HG02623 (cell line): Measurements from ENCODE around the gene ADCYAP1.

ENCODE experiments used
- ATAC-seq: cut with Tn5 transposase; IDR thresholded peaks from one replicate; pipeline ENCODE4 v1.9.1; 2021; ENCODE audit warnings: moderate library complexity; ENCODE audit not compliant: unreplicated experiment

ADCYAP1 gene

DNA sequence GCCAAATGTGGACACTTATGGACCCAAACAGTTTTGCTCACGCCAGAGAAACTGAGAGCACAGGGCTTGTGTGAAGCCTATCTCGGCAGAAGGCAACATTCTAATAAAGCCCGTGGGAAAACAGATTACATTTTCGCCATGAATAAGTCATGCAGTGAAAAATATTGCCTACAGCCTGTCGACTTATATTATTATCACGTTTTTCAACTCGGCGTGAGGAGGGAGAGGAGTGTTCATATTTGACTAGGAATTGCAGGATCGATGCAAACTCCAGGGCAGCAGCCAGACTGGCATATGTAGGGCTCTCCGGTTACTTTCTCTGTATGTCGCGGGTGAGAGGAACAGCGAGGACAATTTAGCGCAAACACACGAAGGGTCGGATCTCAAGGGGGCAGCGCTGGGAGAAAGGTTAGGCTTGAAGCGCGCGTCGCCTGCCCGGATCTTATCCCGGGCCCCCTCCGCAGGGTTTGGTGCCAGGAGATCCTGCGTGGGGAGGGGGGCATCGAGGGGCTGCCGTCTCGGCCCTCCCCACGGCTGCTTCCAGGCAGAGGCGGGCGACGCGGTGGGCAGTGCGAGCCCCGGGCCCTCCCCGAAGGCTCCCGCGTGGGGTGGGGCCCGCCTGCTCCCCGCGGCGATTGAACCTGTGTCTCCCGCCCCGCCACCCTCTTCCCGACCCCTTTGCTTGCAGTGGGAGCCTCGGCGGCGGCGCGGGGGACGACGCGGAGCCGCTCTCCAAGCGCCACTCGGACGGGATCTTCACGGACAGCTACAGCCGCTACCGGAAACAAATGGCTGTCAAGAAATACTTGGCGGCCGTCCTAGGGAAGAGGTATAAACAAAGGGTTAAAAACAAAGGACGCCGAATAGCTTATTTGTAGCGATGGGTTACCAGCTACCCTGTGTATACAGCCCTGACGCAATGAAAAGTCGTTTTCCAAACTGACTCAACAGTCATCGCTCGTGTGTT is 4.4 kb downstream of the ADCYAP1 start:
- no peak for ATAC-seq

DNA sequence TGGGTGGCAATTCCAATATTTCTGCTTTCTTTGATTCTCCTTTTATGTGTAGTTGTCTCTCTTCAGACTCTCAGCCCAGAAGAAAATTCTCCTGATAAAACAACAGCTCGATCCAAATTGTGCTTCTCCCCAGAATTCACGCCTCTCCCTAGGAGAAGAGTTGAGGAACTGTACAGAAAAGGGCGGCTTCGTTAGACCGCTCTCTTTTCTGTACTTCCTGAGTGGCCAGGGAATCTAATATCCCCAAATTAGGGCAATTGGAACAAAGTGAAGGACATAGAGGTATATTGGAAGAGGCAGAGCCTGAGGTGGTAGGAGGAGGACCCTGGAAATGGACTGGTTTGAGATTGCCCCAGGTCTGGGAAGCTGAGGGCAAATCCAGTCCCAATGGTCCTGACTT is 5.6 kb downstream of the ADCYAP1 start:
- no peak for ATAC-seq

DNA sequence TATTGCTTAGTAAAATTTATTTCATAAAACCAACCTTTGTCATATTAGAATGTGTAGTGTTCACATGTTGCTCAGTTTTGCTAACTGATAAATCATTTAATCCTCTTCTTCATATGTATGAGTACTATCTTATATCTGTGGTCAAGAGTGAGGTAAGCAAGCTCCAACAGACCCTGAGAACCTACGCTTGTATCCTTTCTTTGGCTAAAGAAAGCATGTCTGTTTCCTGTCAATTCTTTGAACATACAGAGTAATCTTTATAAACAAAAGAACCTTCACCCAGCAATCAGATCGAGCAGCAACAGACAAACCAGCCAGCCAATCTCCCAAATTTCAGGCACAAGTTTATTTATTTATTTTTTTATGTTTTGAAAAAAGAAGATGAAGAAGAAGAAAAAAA is 6.4 kb downstream of the ADCYAP1 start:
- no peak for ATAC-seq

DNA sequence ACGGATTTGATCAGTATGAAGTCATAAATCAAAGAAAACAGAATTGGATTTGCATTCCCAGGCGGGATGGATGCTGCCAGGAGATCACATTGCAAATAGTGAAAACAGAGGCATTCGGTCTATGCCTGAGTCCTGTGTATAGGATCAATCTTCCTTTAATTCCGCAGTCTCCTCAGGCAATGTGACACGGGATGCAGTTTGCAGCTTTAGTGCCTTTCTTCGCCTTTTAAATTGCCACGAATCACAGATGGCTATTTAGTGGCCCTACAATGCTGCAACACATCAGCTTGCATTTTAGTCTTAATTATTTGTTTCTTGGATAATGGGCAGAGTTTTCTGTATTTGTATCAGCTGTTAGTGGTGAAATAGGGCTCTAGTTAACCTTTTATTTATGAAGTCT is 6.8 kb downstream of the ADCYAP1 start:
- ATAC-seq: no peak

DNA sequence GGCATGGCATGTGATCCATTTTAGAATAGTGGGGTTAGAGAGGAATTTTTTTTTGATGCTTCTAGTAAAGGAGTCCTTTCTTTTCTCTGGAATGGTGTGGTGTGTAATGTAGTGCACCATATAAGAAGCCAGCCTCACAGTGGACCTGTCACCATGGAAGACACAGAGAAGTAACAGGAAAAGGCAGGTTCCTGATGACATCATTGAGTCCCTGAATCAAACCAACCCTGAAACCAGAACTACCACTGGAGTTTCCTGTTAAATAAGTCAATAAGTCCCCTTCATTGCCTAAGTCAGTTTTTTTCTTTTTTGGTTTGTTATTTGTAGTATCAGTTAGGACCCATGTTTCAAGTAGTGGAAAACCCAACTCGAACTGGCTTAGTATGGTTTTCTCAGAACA is 11.9 kb downstream of the ADCYAP1 start:
- no peak for ATAC-seq

DNA sequence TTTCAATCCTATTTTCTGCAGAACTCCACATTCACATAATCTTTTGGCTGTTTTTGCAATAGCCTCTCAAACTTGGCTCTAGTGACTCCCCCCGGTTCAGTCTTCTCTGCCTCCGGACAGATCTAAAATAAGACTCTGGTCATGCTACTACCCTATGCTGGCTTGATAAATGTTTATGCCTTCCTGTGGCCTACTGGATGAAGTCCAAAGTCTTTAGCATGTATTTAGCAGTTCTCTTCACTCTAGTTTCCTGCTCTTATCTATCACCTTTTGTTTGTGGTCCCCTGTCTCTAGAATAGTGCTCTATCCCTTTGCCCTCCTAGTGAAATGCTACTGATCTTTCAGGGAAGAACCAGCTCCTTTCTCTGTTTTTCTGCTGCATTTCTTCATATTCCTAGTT is 14.4 kb downstream of the ADCYAP1 start:
- no peak for ATAC-seq

DNA sequence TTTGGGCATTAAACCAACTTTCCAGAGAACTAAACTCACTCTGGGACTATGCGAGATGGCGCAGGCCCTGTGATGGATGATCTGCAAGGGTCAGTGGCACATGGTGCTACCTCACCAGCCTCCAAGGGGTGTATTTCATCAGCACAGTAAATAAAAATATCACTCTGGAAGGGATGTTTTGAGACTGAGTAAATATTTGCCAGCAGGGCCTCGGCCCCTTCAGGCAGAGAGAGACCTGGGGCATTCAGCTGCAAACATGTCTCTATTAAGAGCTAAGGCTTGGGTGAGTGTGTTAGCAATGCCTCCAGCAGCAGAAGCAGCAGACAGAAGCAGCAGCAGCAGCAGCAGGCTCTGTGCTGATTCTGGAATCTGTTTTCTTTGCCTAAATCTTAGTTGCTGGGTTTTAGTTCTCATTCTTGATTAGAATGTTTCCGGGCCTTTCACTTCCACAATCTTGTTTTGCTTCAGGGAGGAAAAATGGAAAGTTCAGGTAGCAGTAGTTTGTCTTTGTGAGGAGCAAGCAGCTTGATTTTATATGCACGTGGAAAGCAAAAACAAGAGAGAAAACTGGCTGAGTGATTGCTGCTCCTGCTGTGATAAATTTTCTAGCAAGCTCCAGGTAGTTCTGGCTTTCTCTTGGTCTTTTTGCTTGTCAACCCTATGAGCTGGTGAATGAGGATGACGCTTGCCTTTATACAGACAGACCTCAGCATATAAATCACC is 18.6 kb downstream of the ADCYAP1 start:
- ATAC-seq: no peak

DNA sequence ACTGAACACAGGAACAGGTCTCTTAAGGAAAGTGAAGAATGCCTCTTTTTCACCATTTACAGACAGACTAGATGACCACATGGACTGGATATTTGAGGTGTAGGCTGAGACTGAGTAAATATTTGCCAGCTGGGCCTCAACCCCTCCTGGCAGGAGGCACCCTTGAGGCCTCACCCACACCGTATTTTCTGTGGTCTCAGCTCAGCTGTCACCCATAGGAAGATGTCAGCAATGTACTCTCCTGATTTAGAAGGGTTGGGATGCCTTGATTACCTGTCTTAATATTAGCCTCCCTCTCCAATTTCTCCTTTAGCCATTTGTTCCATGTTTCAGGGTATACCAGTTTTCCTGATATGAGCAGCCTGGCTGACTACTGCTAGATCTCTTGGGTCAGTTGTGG is 20.3 kb downstream of the ADCYAP1 start:
- ATAC-seq: no peak

DNA sequence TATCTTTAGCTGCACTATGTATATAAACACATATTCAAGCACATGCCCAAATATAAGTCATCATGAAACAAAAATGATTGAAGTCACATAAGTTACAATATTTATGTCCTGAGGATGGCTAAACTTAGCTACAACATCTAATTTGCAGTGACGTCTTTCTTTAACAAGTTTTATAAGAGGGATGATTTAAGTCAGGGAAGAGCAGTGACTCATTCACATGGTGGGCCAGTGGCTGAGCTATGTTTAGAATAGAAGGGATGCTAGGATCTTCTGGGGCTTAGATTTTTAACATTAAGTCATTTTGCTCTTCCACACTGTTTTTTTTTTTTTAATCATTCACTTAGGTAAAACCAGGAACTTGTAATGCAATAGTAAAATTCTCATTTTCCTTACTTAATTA is 22.3 kb downstream of the ADCYAP1 start:
- no peak for ATAC-seq

DNA sequence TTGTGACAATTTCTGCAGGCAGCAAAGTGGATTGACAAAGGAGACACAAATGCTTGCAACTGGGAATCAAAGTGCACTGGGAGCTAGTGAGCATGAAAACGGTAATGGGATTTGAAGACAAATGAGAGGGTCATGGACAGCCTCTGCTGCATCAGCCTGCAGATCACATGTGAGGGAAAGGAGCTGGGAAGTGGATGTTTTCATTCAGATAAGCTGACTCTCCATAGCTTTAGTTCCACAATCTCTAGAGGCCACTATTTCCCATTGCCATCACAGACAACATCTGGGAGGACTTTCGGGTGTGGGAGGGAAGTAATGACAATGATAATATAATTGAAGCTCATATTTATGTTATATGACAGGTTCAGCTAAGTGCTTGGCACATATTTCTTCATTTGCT is 28.4 kb downstream of the ADCYAP1 start:
- ATAC-seq: no peak

DNA sequence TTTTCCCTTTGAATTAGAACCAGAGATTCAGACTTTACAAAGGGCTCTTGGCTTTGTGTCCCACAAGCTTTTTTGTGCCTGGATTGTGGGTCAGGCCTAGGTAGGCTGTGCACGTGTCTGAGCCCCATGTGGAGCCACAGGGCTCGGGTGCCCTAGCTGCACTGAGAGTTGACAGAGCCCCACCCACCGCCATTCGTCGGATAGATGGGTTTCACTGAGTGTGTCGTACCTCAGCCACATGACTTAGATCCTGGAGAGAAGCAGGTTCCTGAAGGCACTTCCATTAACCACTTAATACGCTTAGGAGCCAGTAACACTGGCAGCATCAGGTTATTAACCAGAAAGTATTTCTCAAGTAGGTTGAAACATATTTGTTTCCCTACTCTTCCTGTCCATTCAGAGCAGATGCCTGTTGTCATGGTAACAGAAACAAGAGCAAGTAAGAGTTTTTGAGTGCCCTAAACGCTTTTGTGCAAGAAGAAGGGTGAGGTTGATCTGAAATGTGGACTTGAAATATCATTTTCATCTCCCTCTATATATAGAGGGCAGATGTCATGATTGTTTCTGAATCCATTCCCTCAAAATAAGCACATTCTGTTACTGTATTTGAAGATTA is 30.0 kb downstream of the ADCYAP1 start:
- ATAC-seq: no peak

DNA sequence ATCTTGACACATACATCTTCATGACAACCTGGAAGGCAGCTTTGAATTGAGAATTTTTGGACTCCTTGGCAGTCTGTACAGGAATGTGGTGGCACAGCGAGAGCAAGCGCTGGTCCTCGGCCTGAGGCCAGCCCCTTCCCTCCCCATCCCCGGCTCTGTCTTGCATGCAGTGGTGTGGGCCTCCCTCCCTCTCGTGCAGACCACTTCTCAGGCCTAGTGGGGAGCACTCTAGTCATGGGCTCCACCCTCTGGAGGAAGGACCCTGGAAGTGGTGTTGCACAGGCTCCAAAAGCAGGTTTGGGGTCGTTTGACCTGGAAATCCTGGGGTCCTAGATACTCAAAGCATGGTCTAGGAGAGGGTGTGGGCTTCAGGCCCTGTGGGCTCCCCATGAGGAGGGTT is 32.3 kb downstream of the ADCYAP1 start:
- ATAC-seq: no peak

DNA sequence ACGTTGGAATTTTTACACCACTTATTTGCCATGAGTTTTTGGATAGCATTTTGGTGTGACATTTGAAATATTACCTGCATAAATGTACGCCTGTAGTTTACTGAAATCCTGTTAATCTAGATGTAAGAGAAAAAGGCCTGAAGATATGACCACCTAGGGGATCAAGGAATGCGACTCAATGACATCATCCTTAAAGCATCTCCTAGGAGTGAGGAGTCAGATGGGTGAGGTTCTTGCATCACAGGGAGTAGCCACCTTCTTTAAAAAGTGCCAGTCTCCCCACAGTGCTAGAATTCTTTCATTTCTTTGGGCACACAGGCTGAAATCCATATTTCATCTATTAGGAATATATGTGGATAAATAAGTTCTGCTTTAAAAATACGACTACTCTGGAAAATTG is 34.5 kb downstream of the ADCYAP1 start:
- ATAC-seq: no peak

DNA sequence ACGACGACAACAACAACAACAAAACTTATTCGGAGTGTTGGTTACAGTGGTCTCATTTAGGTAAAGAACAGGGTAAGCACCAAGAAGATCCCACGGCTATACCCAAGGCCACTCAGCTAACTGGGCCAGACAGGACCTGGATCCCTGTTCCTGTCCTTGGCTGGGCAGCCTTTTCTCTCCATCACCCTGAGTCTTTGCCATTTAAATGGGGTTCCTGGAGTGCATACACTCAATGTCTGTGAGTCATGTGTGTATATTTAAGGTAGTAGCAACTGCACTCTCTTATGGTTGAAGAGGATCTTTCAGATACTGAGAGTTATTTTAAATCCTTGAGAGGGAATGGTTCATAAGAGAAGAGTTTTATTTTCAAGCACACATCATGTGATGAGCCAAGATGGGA is 35.3 kb downstream of the ADCYAP1 start:
- no peak for ATAC-seq

DNA sequence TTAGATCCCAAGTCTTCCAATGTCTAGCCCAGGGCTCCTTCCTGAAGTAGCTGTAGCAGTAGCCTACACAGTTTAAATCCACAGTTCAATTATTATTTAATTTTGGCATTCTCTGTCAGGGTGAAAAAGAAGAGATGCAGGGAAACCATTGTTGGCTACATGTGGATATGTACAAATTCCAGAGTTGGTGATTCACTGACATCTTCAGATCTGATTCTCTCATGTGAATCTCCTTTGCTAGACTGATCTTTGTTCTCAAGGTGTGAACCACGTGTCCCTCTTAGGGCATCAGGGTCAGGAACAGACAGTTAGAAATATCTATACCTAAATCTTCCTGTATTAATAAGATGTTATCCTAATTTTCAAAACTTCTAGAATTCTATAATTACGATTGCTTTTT is 36.7 kb downstream of the ADCYAP1 start:
- ATAC-seq: no peak

DNA sequence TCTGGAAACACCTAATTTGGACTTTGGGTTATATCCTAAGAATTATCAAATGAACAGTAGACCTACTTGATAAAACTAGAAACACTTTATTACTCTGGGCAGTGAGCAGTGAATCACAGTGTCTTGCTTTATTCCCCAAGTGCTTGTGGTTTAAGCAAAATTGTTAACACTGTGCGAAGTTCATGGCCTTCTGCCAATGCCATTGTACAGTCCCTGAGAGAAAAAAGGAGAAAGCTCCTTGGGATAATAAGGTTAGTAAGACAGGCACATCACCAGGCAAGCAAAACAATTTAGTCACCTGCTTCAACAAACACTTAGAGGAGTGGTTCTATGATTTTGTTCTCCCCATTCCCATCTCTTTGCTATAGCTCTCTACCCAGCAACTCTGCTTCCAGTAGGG is 39.8 kb downstream of the ADCYAP1 start:
- ATAC-seq: no peak

DNA sequence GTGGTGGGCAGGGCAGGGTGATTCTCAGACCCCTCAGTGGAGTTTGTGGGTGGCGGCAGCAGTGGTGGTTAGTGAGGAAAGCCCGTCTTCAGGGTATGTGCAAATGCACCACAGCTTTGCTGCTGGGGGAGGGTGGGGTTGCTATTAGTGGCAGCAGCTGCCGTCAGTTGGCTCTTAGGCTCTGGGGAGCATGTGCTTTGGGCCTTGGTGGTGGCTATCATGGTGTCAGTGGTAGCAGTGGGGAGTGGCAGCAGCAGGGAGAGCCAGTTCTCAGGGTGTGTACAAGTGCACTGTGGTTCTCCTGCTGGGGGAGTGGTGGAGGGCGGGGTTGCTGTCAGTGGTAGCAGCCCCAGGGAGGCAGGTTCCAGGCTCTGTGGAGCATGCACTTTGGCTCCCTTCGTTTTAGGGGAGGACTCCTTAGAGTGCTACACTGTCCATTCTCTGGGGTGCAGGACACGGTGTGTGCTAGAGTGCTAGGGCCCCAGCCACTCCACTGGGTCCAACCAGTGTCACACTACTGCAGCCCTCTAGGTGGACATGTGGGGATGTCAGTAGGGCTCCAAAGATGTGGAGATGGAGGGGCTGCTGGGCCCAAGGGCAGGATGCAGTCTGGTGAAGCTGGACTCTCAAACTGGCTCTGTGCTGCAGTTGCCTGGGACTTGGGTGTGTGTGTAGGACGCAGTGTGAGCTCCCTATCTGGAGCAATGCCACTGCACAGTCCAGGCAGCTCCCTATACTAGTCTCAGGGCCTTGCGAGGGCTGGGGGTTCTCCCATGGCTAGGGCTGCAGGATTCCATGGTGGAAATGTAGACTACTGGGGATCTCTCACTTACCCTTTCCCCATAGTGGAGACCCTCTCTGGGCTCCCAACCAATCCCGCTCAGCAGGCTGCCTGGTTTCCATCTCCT is 45.3 kb downstream of the ADCYAP1 start:
- no peak for ATAC-seq

DNA sequence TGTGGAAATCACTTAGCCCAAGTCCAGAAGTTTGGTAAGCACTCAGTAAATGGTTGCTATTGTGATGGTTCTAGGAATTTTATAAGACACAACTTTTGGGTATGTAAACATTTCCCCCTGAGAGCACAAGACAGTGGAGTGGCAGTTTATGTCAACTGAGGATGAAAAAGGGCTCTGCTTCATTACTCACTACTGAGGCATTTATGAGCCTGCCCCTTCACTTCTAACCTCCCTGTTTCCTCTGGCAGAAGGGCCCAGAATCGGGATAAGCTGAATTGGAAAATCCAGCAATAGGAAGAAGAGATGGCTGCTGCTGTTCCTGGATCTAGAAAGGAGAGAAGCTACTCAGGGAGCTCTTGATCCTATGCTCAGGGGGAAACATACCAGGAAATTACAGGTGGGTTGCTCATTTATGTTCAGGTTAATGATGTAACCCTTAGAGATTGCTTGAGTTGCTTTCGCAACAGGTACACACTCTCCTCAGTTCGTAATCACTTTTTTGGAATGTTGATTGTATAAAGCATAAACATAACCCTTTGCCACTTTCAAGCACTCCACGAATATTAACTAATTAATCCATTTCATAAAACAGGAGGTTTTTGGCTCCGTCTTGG is 46.3 kb downstream of the ADCYAP1 start:
- no peak for ATAC-seq

DNA sequence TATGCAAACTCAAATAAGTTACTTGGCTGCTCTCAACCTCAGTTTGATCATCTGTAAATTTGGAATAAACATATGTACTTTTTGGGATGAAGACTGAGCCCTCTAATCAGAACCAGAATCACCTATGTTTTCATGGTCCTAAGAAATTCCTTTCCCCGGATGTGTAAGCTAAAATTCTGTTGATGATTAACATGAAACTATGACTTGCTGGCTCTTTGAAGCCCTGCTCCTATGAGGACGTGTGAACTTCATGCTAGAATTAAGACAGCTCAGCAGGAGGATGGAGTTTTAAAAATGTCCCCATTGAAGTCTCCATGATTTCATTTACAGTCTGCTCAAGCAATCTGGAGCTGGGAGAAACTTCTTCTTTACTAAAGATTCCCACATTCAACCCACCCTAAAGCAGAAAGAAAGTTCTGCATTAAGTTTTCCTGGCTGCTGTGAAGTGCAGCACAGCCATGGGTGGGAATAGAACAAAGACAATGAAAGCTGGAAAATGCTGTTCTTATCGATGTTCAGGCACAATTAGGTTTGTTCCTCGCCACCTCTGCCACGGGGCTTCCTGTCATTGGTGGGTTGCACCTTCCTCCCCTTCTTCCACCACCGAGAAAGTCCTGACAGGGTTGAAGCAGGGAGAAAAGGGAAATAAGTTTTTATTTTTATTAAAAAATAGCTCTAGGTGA is 50.9 kb downstream of the ADCYAP1 start:
- ATAC-seq: no peak

DNA sequence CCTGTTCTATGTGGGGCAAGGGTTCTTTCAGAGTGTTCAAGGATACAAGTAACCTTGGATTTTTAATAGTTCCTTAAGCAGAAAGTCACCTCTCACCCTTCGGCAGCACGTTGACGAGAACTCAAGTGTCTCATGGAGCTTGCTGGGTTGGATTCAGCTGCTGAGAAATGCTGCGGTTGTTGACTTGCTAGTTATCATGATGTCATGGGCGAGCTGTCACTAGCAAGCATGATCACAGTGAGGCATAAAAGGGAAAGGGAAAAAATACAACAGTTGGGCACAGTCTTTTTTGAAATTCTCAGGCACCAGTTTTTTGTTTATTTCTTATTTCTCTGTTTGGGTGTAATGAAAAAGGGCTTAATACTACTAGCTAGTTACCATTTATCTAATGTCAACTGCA is 53.2 kb downstream of the ADCYAP1 start:
- ATAC-seq: no peak
